ENCODE results near the gene STEAP1B. TPM values are rescaled to one million over a fixed set of nuclear protein-coding genes. Genes with fewer than 3 reads are reported as not detected.

STEAP1B gene
- total and polyA plus RNA-seq, 5 donors from 2014 or later: not detected

Other genes starting within 250 kb of the STEAP1B start
- not detected for gene RAPGEF5, start 143.0 kb downstream of the STEAP1B start, total RNA-seq
- gene RAPGEF5, start 143.0 kb downstream of the STEAP1B start, polyA plus RNA-seq: not detected
- gene IL6, start 227.0 kb upstream of the STEAP1B start, total RNA-seq: not detected
- not detected for gene IL6, start 227.0 kb upstream of the STEAP1B start, polyA plus RNA-seq